ENCODE measurements around the gene ETNK2. TPM values are rescaled to one million over a fixed set of nuclear protein-coding genes. Genes with fewer than 3 reads are reported as not detected.

Gene ETNK2
- total and polyA plus RNA-seq, 2 of the 13 experiments (the other 11 are each of a cell fraction or from before 2014, with no cell fraction given) = 15.5 to 42.8 TPM

DNA sequence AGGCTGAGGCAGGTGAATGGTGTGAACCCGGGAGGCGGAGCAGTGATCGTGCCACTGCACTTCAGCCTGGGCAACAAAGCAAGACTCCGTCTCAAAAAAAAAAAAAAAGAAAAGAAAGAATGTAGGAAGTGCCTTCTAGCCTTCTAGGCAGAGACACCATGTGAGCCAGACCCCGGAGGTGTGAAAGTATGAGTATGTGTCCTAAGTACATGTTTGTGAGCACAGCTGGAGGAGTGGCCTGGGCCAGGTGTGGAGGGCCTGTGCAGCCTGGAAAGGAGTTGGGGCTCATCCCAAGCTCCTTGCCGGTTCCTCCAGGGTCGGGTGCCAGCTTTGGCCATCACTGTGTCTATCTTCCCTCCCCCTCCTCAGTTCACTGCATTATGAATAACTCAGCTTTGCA, 66.0 kb downstream of the ETNK2 start:
- intact Hi-C loops (cut with micrococcal nuclease; ENCODE audit: unreplicated experiment) = no loop called here
- Histone ChIP-seq H2AFZ (ENCODE audit: low read length) (no peak overlapping the region), H3K9ac (ENCODE audit: insufficient read depth, low read depth, low read length) (no peak overlapping the region), H3K79me2 (ENCODE audit: insufficient read depth, low read length) (peaks cover 82% of the 10 kb centered on the region), H3K27ac (ENCODE audit: extremely low read length, insufficient read depth, low read length) (no peak overlapping the region), H3K4me2 (ENCODE audit: low read depth, low read length) (no peak overlapping the region), H3K27me3 (ENCODE audit: control insufficient read depth in 1 of 2, insufficient read depth in 2 of 2, low read length in 2 of 2) (no peaks in the 10 kb centered on the region), H4K20me1 (ENCODE audit: insufficient read depth, low read length) (peaks cover 7% of the 10 kb centered on the region), H3K9me3 (ENCODE audit: low read length) (no peaks in the 10 kb centered on the region), H3K4me1 (ENCODE audit: insufficient read depth, low read length) (peaks cover 56% of the 10 kb centered on the region), H3K36me3 (replicated peaks in 1 of 2; ENCODE audit: control insufficient read depth in 1 of 2, insufficient read depth in 2 of 2, low read length in 2 of 2) (peaks cover 0 to 3% of the 10 kb centered on the region in 2 experiments; a peak in 1 of 5 replicates), H3K4me3 (replicated peaks in 1 of 3; ENCODE audit: insufficient read depth in 1 of 3, low read depth in 2 of 3, low read length in 3 of 3) (no peak overlapping the region)
- DNase-seq (ENCODE audit: low spot score) (no peak), ATAC-seq (no peak), FAIRE-seq (no peak)
- TF ChIP-seq SMARCC2 (IDR thresholded peaks at IDR 0.05) (no peak), PHF21A (CRISPR knock-in tag; IDR thresholded peaks at IDR 0.05) (no peak), FOXO1 (CRISPR knock-in tag; IDR thresholded peaks at IDR 0.05) (no peak), MXD3 (CRISPR knock-in tag; IDR thresholded peaks at IDR 0.05) (no peak), SNRNP70 (IDR thresholded peaks at IDR 0.05; ENCODE audit: low read depth, low read length) (no peak), SPEN (CRISPR knock-in tag; IDR thresholded peaks at IDR 0.05; ENCODE audit: low read depth) (no peak), KDM5A (IDR thresholded peaks at IDR 0.05; ENCODE audit: borderline replicate concordance, low read length) (no peak), RXRA (CRISPR knock-in tag; IDR thresholded peaks at IDR 0.05) (no peak), ZZZ3 (CRISPR knock-in tag; IDR thresholded peaks at IDR 0.05; ENCODE audit: borderline replicate concordance) (no peak), FOSL1 (CRISPR knock-in tag; IDR thresholded peaks at IDR 0.05; ENCODE audit: borderline replicate concordance) (no peak), KMT2A (CRISPR knock-in tag; IDR thresholded peaks at IDR 0.05) (no peak)
- TF ChIP-seq, protein P1, sequence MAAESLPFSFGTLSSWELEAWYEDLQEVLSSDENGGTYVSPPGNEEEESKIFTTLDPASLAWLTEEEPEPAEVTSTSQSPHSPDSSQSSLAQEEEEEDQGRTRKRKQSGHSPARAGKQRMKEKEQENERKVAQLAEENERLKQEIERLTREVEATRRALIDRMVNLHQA (CRISPR knock-in tag; IDR thresholded peaks at IDR 0.05) = no peak
- TF ChIP-seq, protein P2, sequence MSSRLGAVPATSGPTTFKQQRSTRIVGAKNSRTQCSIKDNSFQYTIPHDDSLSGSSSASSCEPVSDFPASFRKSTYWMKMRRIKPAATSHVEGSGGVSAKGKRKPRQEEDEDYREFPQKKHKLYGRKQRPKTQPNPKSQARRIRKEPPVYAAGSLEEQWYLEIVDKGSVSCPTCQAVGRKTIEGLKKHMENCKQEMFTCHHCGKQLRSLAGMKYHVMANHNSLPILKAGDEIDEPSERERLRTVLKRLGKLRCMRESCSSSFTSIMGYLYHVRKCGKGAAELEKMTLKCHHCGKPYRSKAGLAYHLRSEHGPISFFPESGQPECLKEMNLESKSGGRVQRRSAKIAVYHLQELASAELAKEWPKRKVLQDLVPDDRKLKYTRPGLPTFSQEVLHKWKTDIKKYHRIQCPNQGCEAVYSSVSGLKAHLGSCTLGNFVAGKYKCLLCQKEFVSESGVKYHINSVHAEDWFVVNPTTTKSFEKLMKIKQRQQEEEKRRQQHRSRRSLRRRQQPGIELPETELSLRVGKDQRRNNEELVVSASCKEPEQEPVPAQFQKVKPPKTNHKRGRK (CRISPR knock-in tag; IDR thresholded peaks at IDR 0.05) = no peak
- TF ChIP-seq, protein P3, sequence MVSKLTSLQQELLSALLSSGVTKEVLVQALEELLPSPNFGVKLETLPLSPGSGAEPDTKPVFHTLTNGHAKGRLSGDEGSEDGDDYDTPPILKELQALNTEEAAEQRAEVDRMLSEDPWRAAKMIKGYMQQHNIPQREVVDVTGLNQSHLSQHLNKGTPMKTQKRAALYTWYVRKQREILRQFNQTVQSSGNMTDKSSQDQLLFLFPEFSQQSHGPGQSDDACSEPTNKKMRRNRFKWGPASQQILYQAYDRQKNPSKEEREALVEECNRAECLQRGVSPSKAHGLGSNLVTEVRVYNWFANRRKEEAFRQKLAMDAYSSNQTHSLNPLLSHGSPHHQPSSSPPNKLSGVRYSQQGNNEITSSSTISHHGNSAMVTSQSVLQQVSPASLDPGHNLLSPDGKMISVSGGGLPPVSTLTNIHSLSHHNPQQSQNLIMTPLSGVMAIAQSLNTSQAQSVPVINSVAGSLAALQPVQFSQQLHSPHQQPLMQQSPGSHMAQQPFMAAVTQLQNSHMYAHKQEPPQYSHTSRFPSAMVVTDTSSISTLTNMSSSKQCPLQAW (CRISPR knock-in tag; IDR thresholded peaks at IDR 0.05) = no peak
- no TSS peak for BruUV-seq (replicated peaks)
- in situ Hi-C loops (cut with HindIII; ENCODE audit: extremely low pct_ligation_motif_present, low pct_unique_long_range_greater_than_20kb) = no loop called here
- ChIA-PET POLR2A (interaction anchor here (0.8 kb wide), 1 partner anchor 17 kb away, joined by 3 read pairs; no protein-coding TSS in a partner anchor), CTCF (ENCODE audit: low intra/inter-chr PET ratio, low total read pairs) (no interaction called here)
- 82% methylated on average over 7 of the region's 7 CpGs for WGBS (ENCODE audit: low lambda C conversion rate)
